Osteoblast (primary cell): ENCODE data around the gene AACS. TPM values are rescaled to one million over a fixed set of nuclear protein-coding genes. Genes with fewer than 3 reads are reported as not detected.

ENCODE experiments used
- DNase-seq: peaks from one replicate; pipeline ENCODE4 v3.0.0; 2011; ENCODE audit warnings: low spot score, mixed read lengths; ENCODE audit not compliant: insufficient read length; ENCODE audit errors: missing footprints
- H2AFZ ChIP-seq: 2 replicates; pipeline ENCODE4 v1.6.0; 2011; ENCODE audit warnings: mild to moderate bottlenecking, low read length
- H3K27ac ChIP-seq: 2 replicates; pipeline ENCODE4 v1.5.1; 2011; ENCODE audit warnings: mild to moderate bottlenecking, low read depth, low read length, moderate library complexity
- H3K27me3 ChIP-seq: 2 replicates; pipeline ENCODE4 v1.6.0; 2012; ENCODE audit warnings: mild to moderate bottlenecking, control low read depth, inconsistent platforms, low read length, moderate library complexity; ENCODE audit not compliant: insufficient read depth
- H3K36me3 ChIP-seq: 2 replicates; pipeline ENCODE4 v1.5.1; 2011; ENCODE audit warnings: mild to moderate bottlenecking, low read length, control low read depth, moderate library complexity; ENCODE audit not compliant: insufficient read depth
- H3K4me1 ChIP-seq: 2 replicates; pipeline ENCODE4 v1.5.1; 2011; ENCODE audit warnings: mild to moderate bottlenecking, low read length, control low read depth, moderate library complexity; ENCODE audit not compliant: insufficient read depth
- H3K4me2 ChIP-seq: 2 replicates; pipeline ENCODE4 v1.6.0; 2011; ENCODE audit warnings: mild to moderate bottlenecking, low read length; ENCODE audit not compliant: insufficient read depth
- H3K4me3 ChIP-seq: fragments of 200-600 bp; sonication (generic); 3 replicates; pipeline ENCODE4 v1.5.1; 2012; ENCODE audit warnings: mild to moderate bottlenecking, low read length, inconsistent platforms; ENCODE audit not compliant: insufficient read depth
- H3K79me2 ChIP-seq: 2 replicates; pipeline ENCODE4 v1.6.0; 2012; ENCODE audit warnings: mild to moderate bottlenecking, low read length, control low read depth, inconsistent platforms; ENCODE audit not compliant: insufficient read depth
- H3K9me3 ChIP-seq: 2 replicates; pipeline ENCODE4 v1.5.1; 2011; ENCODE audit warnings: low read depth, low read length, control low read depth
- H4K20me1 ChIP-seq: 2 replicates; pipeline ENCODE4 v1.6.0; 2012; ENCODE audit warnings: mild to moderate bottlenecking, low read length, control low read depth; ENCODE audit not compliant: insufficient read depth
- CTCF ChIP-seq: IDR thresholded peaks from 2 replicates; pipeline ENCODE4 v1.5.1; 2011; ENCODE audit warnings: mild to moderate bottlenecking, low read depth, low read length, moderate library complexity; ENCODE audit errors: extremely low read depth
- total RNA-seq: library from RNA; depleted of rRNA; stranded (reverse); fragments of >200 nt; gene quantifications from 2 replicates; pipeline ENCODE4 v1.2.3, GENCODE V29; 2012

Gene AACS
- total RNA-seq, 1 donor: 26.4 TPM

GRCh38 chr12:125129179-125129571 is 63.9 kb downstream of the AACS start:
- TF ChIP-seq CTCF: no peak
- Histone ChIP-seq H3K4me2 (no peak overlapping the region), H3K4me3 (no peak overlapping the region), H2AFZ (no peak overlapping the region), H3K79me2 (no peaks in the 10 kb centered on the region), H3K9me3 (no peaks in the 10 kb centered on the region), H4K20me1 (no peaks in the 10 kb centered on the region), H3K27ac (no peak overlapping the region), H3K4me1 (no peaks in the 10 kb centered on the region), H3K36me3 (peaks cover 14% of the 10 kb centered on the region), H3K27me3 (no peaks in the 10 kb centered on the region)
- no peak for DNase-seq

DNA sequence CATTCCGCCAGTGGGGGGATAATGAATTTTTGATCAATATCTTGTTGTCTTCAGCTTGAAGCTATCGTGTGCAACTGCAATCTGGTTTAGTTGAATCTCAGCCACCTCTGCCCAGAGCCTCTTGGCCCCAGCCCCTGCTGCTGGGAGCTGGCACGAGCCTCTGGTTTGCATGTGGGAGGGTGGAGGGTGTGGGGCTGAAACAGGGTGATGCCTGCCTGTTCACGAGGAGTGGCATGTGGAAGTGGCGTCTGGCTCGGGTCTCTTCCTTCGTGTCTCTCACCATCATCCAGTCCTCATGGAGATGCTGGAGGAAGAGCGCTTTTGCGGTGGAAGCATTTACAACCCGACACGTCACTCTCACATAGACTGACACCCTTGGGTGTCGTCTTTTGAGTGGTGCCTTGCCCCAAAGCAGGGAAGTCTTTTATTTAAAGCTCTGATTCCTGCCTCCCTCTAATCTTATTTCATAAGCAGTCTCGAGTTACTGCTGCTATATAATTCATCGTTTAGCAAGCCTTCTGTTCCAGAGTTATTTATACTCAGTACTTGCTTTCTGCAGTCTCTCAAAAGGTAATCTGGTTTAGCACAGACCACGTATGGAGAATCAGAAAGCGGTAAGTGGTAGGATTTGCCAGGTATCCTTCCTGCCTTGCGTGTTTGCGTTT is 64.5 kb downstream of the AACS start:
- no peaks in the 10 kb centered on the region for H3K9me3 ChIP-seq
- TF ChIP-seq CTCF: no peak
- H3K4me3 ChIP-seq: no peak overlapping the region
- DNase-seq: no peak
- peaks cover 14% of the 10 kb centered on the region for H3K36me3 ChIP-seq
- no peak overlapping the region for H3K4me2 ChIP-seq
- no peaks in the 10 kb centered on the region for H3K27me3 ChIP-seq
- H3K79me2 ChIP-seq: no peaks in the 10 kb centered on the region
- no peaks in the 10 kb centered on the region for H3K4me1 ChIP-seq
- no peaks in the 10 kb centered on the region for H4K20me1 ChIP-seq
- H2AFZ ChIP-seq: no peak overlapping the region
- H3K27ac ChIP-seq: no peak overlapping the region

GRCh38 chr12:125131958-125132357 is 66.7 kb downstream of the AACS start:
- no peaks in the 10 kb centered on the region for H3K27me3 ChIP-seq
- H3K27ac ChIP-seq: no peak overlapping the region
- H3K4me1 ChIP-seq: no peaks in the 10 kb centered on the region
- H3K4me2 ChIP-seq: no peak overlapping the region
- peaks cover 19% of the 10 kb centered on the region for H3K36me3 ChIP-seq
- no peak for DNase-seq
- H3K4me3 ChIP-seq: no peak overlapping the region
- no peaks in the 10 kb centered on the region for H3K9me3 ChIP-seq
- no peak overlapping the region for H2AFZ ChIP-seq
- no peak for TF ChIP-seq CTCF
- no peaks in the 10 kb centered on the region for H3K79me2 ChIP-seq
- no peaks in the 10 kb centered on the region for H4K20me1 ChIP-seq

- H3K36me3 ChIP-seq: peaks cover 19% of the 10 kb centered on the region
- no peaks in the 10 kb centered on the region for H4K20me1 ChIP-seq
- H3K9me3 ChIP-seq: no peaks in the 10 kb centered on the region
- no peak for TF ChIP-seq CTCF
- H3K79me2 ChIP-seq: no peaks in the 10 kb centered on the region
- DNase-seq: no peak
- no peak overlapping the region for H2AFZ ChIP-seq
- no peak overlapping the region for H3K27ac ChIP-seq
- H3K27me3 ChIP-seq: no peaks in the 10 kb centered on the region
- no peak overlapping the region for H3K4me3 ChIP-seq
- H3K4me2 ChIP-seq: no peak overlapping the region
- no peaks in the 10 kb centered on the region for H3K4me1 ChIP-seq
Observed at GRCh38 chr12:125132698-125133400, 67.6 kb downstream of the AACS start.
